GM12878 (cell line): ENCODE measurements around the gene PPFIBP1. TPM values are rescaled to one million over a fixed set of nuclear protein-coding genes. Genes with fewer than 3 reads are reported as not detected.

ENCODE experiments used
- ATAC-seq: fragments of 200-7000 bp; cut with Tn5 transposase; 3 replicates; pipeline ENCODE4 v1.9.1; 2020; ENCODE audit warnings: mild to moderate bottlenecking, moderate library complexity
- BruUV-seq: library from RNA; stranded (reverse); fragments of 400-500 nt; replicated peaks from 2 replicates; lab custom pipeline; 2021; lab: Mats Ljungman, UMichigan
- CTCF ChIA-PET: fragments of 300-600 bp; sonication (Branson Sonifier 250); formaldehyde crosslinking; extraction: SDS; loops from one replicate; lab custom pipeline; 2021; ENCODE audit warnings: inconsistent platforms; lab: Yijun Ruan, JAX
- POLR2A ChIA-PET: fragments of 350-600 bp; formaldehyde crosslinking; extraction: SDS; loops from one replicate; lab custom pipeline; 2021; ENCODE audit warnings: inconsistent platforms; lab: Charles Lee
- RAD21 ChIA-PET: fragments of 300-600 bp; sonication (Branson Sonifier 250); formaldehyde crosslinking; loops from one replicate; lab custom pipeline; 2023; ENCODE audit warnings: antibody characterized with exemption; ENCODE audit not compliant: unreplicated experiment; lab: Charles Lee
- SMC1A ChIA-PET: fragments of 300-600 bp; sonication (Branson Sonifier 250); formaldehyde crosslinking; loops from one replicate; lab custom pipeline; 2023; ENCODE audit not compliant: unreplicated experiment, uncharacterized antibody; lab: Charles Lee
- DNase-seq: peaks from one replicate; pipeline ENCODE4 v3.0.0-alpha.2; 2011; ENCODE audit warnings: low read depth, low spot score
- FAIRE-seq: peaks from 3 replicates; lab custom pipeline; 2011; peaks lifted over from hg19 to GRCh38; lab: Jason Lieb, UNC
- H2AFZ ChIP-seq: 2 replicates; pipeline ENCODE4 v1.6.0; 2011; ENCODE audit warnings: low read depth, low read length, control low read depth; ENCODE audit not compliant: control insufficient read depth
- H3K27ac ChIP-seq: 2 replicates; pipeline ENCODE4 v1.5.1; 2011; ENCODE audit warnings: control low read depth; ENCODE audit not compliant: control insufficient read depth, insufficient read depth
- H3K27me3 ChIP-seq, 2 experiments: replicated peaks in 1 of 2; 2 replicates each; pipeline versions ENCODE4 v1.6.0 to v1.6.1; 2011; ENCODE audit warnings: low read length in 1 of 2; ENCODE audit not compliant: control insufficient read depth in 2 of 2, insufficient read depth in 2 of 2
- H3K36me3 ChIP-seq, 2 experiments: 2 replicates each; pipeline ENCODE4 v1.5.1; 2011; ENCODE audit warnings: low read length in 1 of 2; ENCODE audit not compliant: control insufficient read depth in 2 of 2, insufficient read depth in 2 of 2
- H3K4me1 ChIP-seq: 2 replicates; pipeline ENCODE4 v1.6.1; 2011; ENCODE audit warnings: mild to moderate bottlenecking, low read length, moderate library complexity, mixed read lengths; ENCODE audit not compliant: control insufficient read depth, insufficient read depth
- H3K4me2 ChIP-seq: 2 replicates; pipeline ENCODE4 v1.6.0; 2011; ENCODE audit warnings: control low read depth; ENCODE audit not compliant: control insufficient read depth, insufficient read depth
- H3K4me3 ChIP-seq: fragments of 200-600 bp; sonication (generic); 2 replicates; pipeline ENCODE4 v1.5.1; 2016
- H3K79me2 ChIP-seq: 2 replicates; pipeline ENCODE4 v1.6.0; 2011; ENCODE audit warnings: low read length; ENCODE audit not compliant: control insufficient read depth, insufficient read depth
- H3K9ac ChIP-seq: 2 replicates; pipeline ENCODE4 v1.8.0; 2011; ENCODE audit warnings: low read length, control low read depth, mixed read lengths; ENCODE audit not compliant: control insufficient read depth, insufficient read depth
- H3K9me3 ChIP-seq: replicated peaks from 3 replicates; pipeline ENCODE4 v1.5.1; 2011; ENCODE audit warnings: mild to moderate bottlenecking, low read length; ENCODE audit not compliant: control insufficient read depth, insufficient read depth
- H4K20me1 ChIP-seq: 2 replicates; pipeline ENCODE4 v1.6.0; 2011; ENCODE audit not compliant: control insufficient read depth, insufficient read depth
- CBX3 ChIP-seq: fragments of 200-600 bp; sonication (generic); IDR thresholded peaks from 2 replicates; pipeline ENCODE4 v1.6.1; 2016; ENCODE audit warnings: low read depth, borderline replicate concordance
- FOXM1 ChIP-seq: IDR thresholded peaks from 2 replicates; pipeline ENCODE4 v1.6.1; 2012; ENCODE audit warnings: low read depth, mild to moderate bottlenecking, inconsistent platforms, low read length, moderate library complexity
- RAD21 ChIP-seq: IDR thresholded peaks from 2 replicates; pipeline ENCODE4 v1.6.1; 2011; ENCODE audit warnings: mild to moderate bottlenecking, low read depth, low read length, moderate library complexity; ENCODE audit not compliant: insufficient read depth
- SMC3 ChIP-seq: IDR thresholded peaks from 2 replicates; pipeline ENCODE4 v1.6.1; 2011; ENCODE audit warnings: low read length, improper control_type of control experiment, borderline replicate concordance
- WGBS: methylation state at CpG from one replicate; pipeline ENCODE4 v1.1.6; 2016; ENCODE audit warnings: low lambda C conversion rate; ENCODE audit not compliant: insufficient replicate concordance, insufficient coverage; ENCODE audit errors: missing lambda C conversion rate; 5-methylcytosine and 5-hydroxymethylcytosine counted together
- in situ Hi-C: fragments of 300-500 bp; cut with MboI; formaldehyde crosslinking; loops from 9 replicates; pipeline ENCODE4 v1.14.3; 2018; ENCODE audit warnings: mixed read lengths
- intact Hi-C: fragments of 100-400 bp; cut with micrococcal nuclease; formaldehyde crosslinking; loops from one replicate; pipeline ENCODE4 v1.14.2; 2022; ENCODE audit not compliant: unreplicated experiment
- polyA plus RNA-seq, 11 experiments: library from polyadenylated mRNA; depleted of rRNA in 4 of 11; unstranded in 6 of 11; stranded (reverse) in 5 of 11; fragments of >200 nt; fragmentation: Nextera tagmentation in 4 of 11; fragmentation: Illumina TruSeq in 1 of 11; extraction: Ambion mirVana in 4 of 11; extraction: Trizol in 1 of 11; gene quantifications; 1 replicate in 1 of 11; 2 replicates in 10 of 11; pipeline versions ENCODE4 v1.2.1 to v1.2.3, GENCODE V29; 2011 to 2016; ENCODE audit warnings: inconsistent platforms in 2 of 11, missing spikeins in 2 of 11, low read depth in 1 of 11
- total RNA-seq, 4 experiments: library from RNA; depleted of rRNA in 3 of 4; stranded (reverse); fragments of >200 nt in 3 of 4; fragmentation: Illumina TruSeq in 1 of 4; extraction: Trizol in 1 of 4; gene quantifications; 2 replicates each; pipeline versions ENCODE4 v1.2.1 to v1.2.3, GENCODE V29; 2013 to 2021
- TF ChIP-seq, protein P1 (sequence below), 3 experiments: IDR thresholded peaks in 2 of 3; conservative IDR thresholded peaks in 1 of 3; 2 replicates each; pipeline ENCODE4 v1.5.1; 2011; ENCODE audit warnings: low read depth in 3 of 3, low read length in 3 of 3, mild to moderate bottlenecking in 3 of 3, control low read depth in 2 of 3, moderate library complexity in 2 of 3, inconsistent platforms in 1 of 3, mixed read lengths in 1 of 3; ENCODE audit not compliant: control insufficient read depth in 2 of 3, insufficient read depth in 1 of 3; ENCODE audit errors: extremely low read depth in 1 of 3

The PPFIBP1 gene
- total and polyA plus RNA-seq, 10 of the 15 experiments (the other 5 are each of a cell fraction or from before 2014, with no cell fraction given), result 0.47 to 7.8 (median 3.6) TPM

DNA sequence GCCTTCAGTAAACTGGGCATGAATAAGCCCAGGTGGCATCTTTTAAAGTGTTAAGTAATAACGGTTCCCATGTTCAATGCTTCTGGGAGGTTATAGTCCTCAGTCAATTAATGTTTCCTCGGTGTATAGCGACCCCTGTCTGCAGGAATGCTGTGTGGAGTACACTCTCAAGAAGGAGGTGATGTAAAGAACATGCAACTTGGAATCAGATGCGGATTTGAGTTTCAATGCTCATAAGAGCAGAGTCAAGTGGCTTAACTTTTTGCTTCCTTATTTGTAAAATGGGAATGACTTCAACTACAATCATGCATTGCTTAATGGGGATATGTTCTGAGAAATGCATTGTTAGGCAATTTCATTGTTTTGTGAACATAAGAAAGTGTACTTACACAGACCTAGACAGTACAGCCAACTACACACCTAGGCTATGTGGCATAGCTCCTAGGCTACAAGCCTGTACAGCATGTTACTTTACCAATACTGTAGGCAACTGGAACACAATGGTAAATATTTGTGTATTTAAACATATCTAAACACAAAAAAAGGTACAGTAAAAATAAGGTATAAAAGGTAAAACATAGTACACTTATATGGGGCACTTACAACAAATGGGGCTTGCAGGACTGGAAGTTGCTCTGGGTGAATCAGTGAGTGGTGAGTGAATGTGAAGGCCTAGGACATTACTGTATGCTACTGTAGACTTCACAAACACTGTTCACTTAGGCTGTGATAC, 179.9 kb downstream of the PPFIBP1 start:
- no peaks in the 10 kb centered on the region for H3K27me3 ChIP-seq
- no peak overlapping the region for H3K27ac ChIP-seq
- peak; percentile 99 for ATAC-seq
- H3K79me2 ChIP-seq, result no peaks in the 10 kb centered on the region
- H3K4me1 ChIP-seq, result no peaks in the 10 kb centered on the region
- no peak overlapping the region for H2AFZ ChIP-seq
- peak; percentile 43 for DNase-seq
- no TSS peak for BruUV-seq
- no peak overlapping the region for H3K4me2 ChIP-seq
- peak; percentile 87 for FAIRE-seq
- 6% methylated on average over 4 of the region's 4 CpGs for WGBS
- no peaks in the 10 kb centered on the region for H3K9me3 ChIP-seq
- no peak overlapping the region for H3K9ac ChIP-seq
- ChIA-PET SMC1A (interaction anchor here (0.7 kb wide), 1 partner anchor 203 kb away, joined by 3 read pairs; no protein-coding TSS in a partner anchor), POLR2A (interaction anchor here (0.6 kb wide), 1 partner anchor 10 kb away, joined by 3 read pairs; no protein-coding TSS in a partner anchor), CTCF (interaction anchor here (0.7 to 2.1 kb wide), 13 partner anchors 20 to 554 kb away, joined by 3 to 6 read pairs (median 4); partner anchors contain the start of genes KLHL42 and MANSC4), RAD21 (interaction anchor here (0.6 kb wide), 1 partner anchor 29 kb away, joined by 4 read pairs; no protein-coding TSS in a partner anchor)
- H4K20me1 ChIP-seq, result no peaks in the 10 kb centered on the region
- in situ Hi-C loops, result no loop called here
- no peaks in the 10 kb centered on the region for H3K36me3 ChIP-seq
- intact Hi-C loops, result loop anchor here (1.0 to 5.0 kb wide), 3 partner anchors 172 to 372 kb away; partner anchors contain the start of gene BMAL2
- H3K4me3 ChIP-seq, result no peak overlapping the region
- TF ChIP-seq SMC3 (peak; percentile 55), RAD21 (peak; percentile 88), FOXM1 (peak; percentile 22; the same call in 1 of the 2 replicates), CBX3 (no peak)
- TF ChIP-seq, protein P1, sequence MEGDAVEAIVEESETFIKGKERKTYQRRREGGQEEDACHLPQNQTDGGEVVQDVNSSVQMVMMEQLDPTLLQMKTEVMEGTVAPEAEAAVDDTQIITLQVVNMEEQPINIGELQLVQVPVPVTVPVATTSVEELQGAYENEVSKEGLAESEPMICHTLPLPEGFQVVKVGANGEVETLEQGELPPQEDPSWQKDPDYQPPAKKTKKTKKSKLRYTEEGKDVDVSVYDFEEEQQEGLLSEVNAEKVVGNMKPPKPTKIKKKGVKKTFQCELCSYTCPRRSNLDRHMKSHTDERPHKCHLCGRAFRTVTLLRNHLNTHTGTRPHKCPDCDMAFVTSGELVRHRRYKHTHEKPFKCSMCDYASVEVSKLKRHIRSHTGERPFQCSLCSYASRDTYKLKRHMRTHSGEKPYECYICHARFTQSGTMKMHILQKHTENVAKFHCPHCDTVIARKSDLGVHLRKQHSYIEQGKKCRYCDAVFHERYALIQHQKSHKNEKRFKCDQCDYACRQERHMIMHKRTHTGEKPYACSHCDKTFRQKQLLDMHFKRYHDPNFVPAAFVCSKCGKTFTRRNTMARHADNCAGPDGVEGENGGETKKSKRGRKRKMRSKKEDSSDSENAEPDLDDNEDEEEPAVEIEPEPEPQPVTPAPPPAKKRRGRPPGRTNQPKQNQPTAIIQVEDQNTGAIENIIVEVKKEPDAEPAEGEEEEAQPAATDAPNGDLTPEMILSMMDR (IDR thresholded peaks at IDR 0.05 in 2 of 3, conservative IDR thresholded peaks at IDR 0.05 in 1 of 3; ENCODE audit: control insufficient read depth in 2 of 3, extremely low read depth in 1 of 3, insufficient read depth in 1 of 3, low read depth in 3 of 3, low read length in 3 of 3), result peak; percentile 83 to 88 (median 88)
